ENCODE data around the gene SKA3.

The SKA3 gene

GRCh38 chr13:21116141-21116540 is 60.2 kb downstream of the SKA3 start:
- DNase-seq (ENCODE audit: low read depth in 2 of 2): no peak

GRCh38 chr13:21115231-21115630 is 61.1 kb downstream of the SKA3 start:
- no peak for DNase-seq (ENCODE audit: low read depth in 2 of 2)

- DNase-seq (ENCODE audit: low read depth in 2 of 2): no peak
Measured at GRCh38 chr13:21111546-21111945, 64.8 kb downstream of the SKA3 start.

GRCh38 chr13:21109168-21109567 is 67.2 kb downstream of the SKA3 start:
- no peak for DNase-seq (ENCODE audit: low read depth in 2 of 2)

GRCh38 chr13:21106089-21106488 is 70.3 kb downstream of the SKA3 start:
- DNase-seq (ENCODE audit: low read depth in 2 of 2): no peak

GRCh38 chr13:21104199-21105019 is 71.9 kb downstream of the SKA3 start:
- no peak for DNase-seq (ENCODE audit: low read depth in 2 of 2)
